GM12878 (cell line): ENCODE measurements around the gene TRPV6. TPM values are rescaled to one million over a fixed set of nuclear protein-coding genes. Genes with fewer than 3 reads are reported as not detected.

ENCODE experiments used
- ATAC-seq: fragments of 200-7000 bp; cut with Tn5 transposase; 3 replicates; pipeline ENCODE4 v1.9.1; 2020; ENCODE audit warnings: mild to moderate bottlenecking, moderate library complexity
- BruUV-seq: library from RNA; stranded (reverse); fragments of 400-500 nt; replicated peaks from 2 replicates; lab custom pipeline; 2021; lab: Mats Ljungman, UMichigan
- CTCF ChIA-PET: fragments of 300-600 bp; sonication (Branson Sonifier 250); formaldehyde crosslinking; extraction: SDS; loops from one replicate; lab custom pipeline; 2021; ENCODE audit warnings: inconsistent platforms; lab: Yijun Ruan, JAX
- POLR2A ChIA-PET: fragments of 350-600 bp; formaldehyde crosslinking; extraction: SDS; loops from one replicate; lab custom pipeline; 2021; ENCODE audit warnings: inconsistent platforms; lab: Charles Lee
- RAD21 ChIA-PET: fragments of 300-600 bp; sonication (Branson Sonifier 250); formaldehyde crosslinking; loops from one replicate; lab custom pipeline; 2023; ENCODE audit warnings: antibody characterized with exemption; ENCODE audit not compliant: unreplicated experiment; lab: Charles Lee
- SMC1A ChIA-PET: fragments of 300-600 bp; sonication (Branson Sonifier 250); formaldehyde crosslinking; loops from one replicate; lab custom pipeline; 2023; ENCODE audit not compliant: unreplicated experiment, uncharacterized antibody; lab: Charles Lee
- DNase-seq: peaks from one replicate; pipeline ENCODE4 v3.0.0-alpha.2; 2011; ENCODE audit warnings: low read depth, low spot score
- FAIRE-seq: peaks from 3 replicates; lab custom pipeline; 2011; peaks lifted over from hg19 to GRCh38; lab: Jason Lieb, UNC
- H2AFZ ChIP-seq: 2 replicates; pipeline ENCODE4 v1.6.0; 2011; ENCODE audit warnings: low read depth, low read length, control low read depth; ENCODE audit not compliant: control insufficient read depth
- H3K27ac ChIP-seq: 2 replicates; pipeline ENCODE4 v1.5.1; 2011; ENCODE audit warnings: control low read depth; ENCODE audit not compliant: control insufficient read depth, insufficient read depth
- H3K27me3 ChIP-seq, 2 experiments: replicated peaks in 1 of 2; 2 replicates each; pipeline versions ENCODE4 v1.6.0 to v1.6.1; 2011; ENCODE audit warnings: low read length in 1 of 2; ENCODE audit not compliant: control insufficient read depth in 2 of 2, insufficient read depth in 2 of 2
- H3K36me3 ChIP-seq, 2 experiments: 2 replicates each; pipeline ENCODE4 v1.5.1; 2011; ENCODE audit warnings: low read length in 1 of 2; ENCODE audit not compliant: control insufficient read depth in 2 of 2, insufficient read depth in 2 of 2
- H3K4me1 ChIP-seq: 2 replicates; pipeline ENCODE4 v1.6.1; 2011; ENCODE audit warnings: mild to moderate bottlenecking, low read length, moderate library complexity, mixed read lengths; ENCODE audit not compliant: control insufficient read depth, insufficient read depth
- H3K4me2 ChIP-seq: 2 replicates; pipeline ENCODE4 v1.6.0; 2011; ENCODE audit warnings: control low read depth; ENCODE audit not compliant: control insufficient read depth, insufficient read depth
- H3K4me3 ChIP-seq: fragments of 200-600 bp; sonication (generic); 2 replicates; pipeline ENCODE4 v1.5.1; 2016
- H3K79me2 ChIP-seq: 2 replicates; pipeline ENCODE4 v1.6.0; 2011; ENCODE audit warnings: low read length; ENCODE audit not compliant: control insufficient read depth, insufficient read depth
- H3K9ac ChIP-seq: 2 replicates; pipeline ENCODE4 v1.8.0; 2011; ENCODE audit warnings: low read length, control low read depth, mixed read lengths; ENCODE audit not compliant: control insufficient read depth, insufficient read depth
- H3K9me3 ChIP-seq: replicated peaks from 3 replicates; pipeline ENCODE4 v1.5.1; 2011; ENCODE audit warnings: mild to moderate bottlenecking, low read length; ENCODE audit not compliant: control insufficient read depth, insufficient read depth
- H4K20me1 ChIP-seq: 2 replicates; pipeline ENCODE4 v1.6.0; 2011; ENCODE audit not compliant: control insufficient read depth, insufficient read depth
- FOXM1 ChIP-seq: IDR thresholded peaks from 2 replicates; pipeline ENCODE4 v1.6.1; 2012; ENCODE audit warnings: low read depth, mild to moderate bottlenecking, inconsistent platforms, low read length, moderate library complexity
- GATAD2B ChIP-seq: fragments of 450-650 bp; conservative IDR thresholded peaks from 2 replicates; pipeline ENCODE4 v1.6.1; 2017; ENCODE audit warnings: low read depth, mild to moderate bottlenecking, moderate library complexity
- LARP7 ChIP-seq: fragments of 450-650 bp; IDR thresholded peaks from 2 replicates; pipeline ENCODE4 v1.6.1; 2017; ENCODE audit warnings: mild to moderate bottlenecking
- SUZ12 ChIP-seq: fragments of 200-600 bp; sonication (generic); IDR thresholded peaks from one replicate; pipeline ENCODE4 v1.6.1; 2018; ENCODE audit warnings: antibody characterized with exemption, mild to moderate bottlenecking; ENCODE audit not compliant: unreplicated experiment
- ZNF687 ChIP-seq: fragments of 450-650 bp; IDR thresholded peaks from 2 replicates; pipeline ENCODE4 v1.6.1; 2017; ENCODE audit warnings: mild to moderate bottlenecking, moderate library complexity
- WGBS: methylation state at CpG from one replicate; pipeline ENCODE4 v1.1.6; 2016; ENCODE audit warnings: low lambda C conversion rate; ENCODE audit not compliant: insufficient replicate concordance, insufficient coverage; ENCODE audit errors: missing lambda C conversion rate; 5-methylcytosine and 5-hydroxymethylcytosine counted together
- in situ Hi-C: fragments of 300-500 bp; cut with MboI; formaldehyde crosslinking; loops from 9 replicates; pipeline ENCODE4 v1.14.3; 2018; ENCODE audit warnings: mixed read lengths
- intact Hi-C: fragments of 100-400 bp; cut with micrococcal nuclease; formaldehyde crosslinking; loops from one replicate; pipeline ENCODE4 v1.14.2; 2022; ENCODE audit not compliant: unreplicated experiment
- polyA plus RNA-seq, 11 experiments: library from polyadenylated mRNA; depleted of rRNA in 4 of 11; unstranded in 6 of 11; stranded (reverse) in 5 of 11; fragments of >200 nt; fragmentation: Nextera tagmentation in 4 of 11; fragmentation: Illumina TruSeq in 1 of 11; extraction: Ambion mirVana in 4 of 11; extraction: Trizol in 1 of 11; gene quantifications; 1 replicate in 1 of 11; 2 replicates in 10 of 11; pipeline versions ENCODE4 v1.2.1 to v1.2.3, GENCODE V29; 2011 to 2016; ENCODE audit warnings: inconsistent platforms in 2 of 11, missing spikeins in 2 of 11, low read depth in 1 of 11
- total RNA-seq, 4 experiments: library from RNA; depleted of rRNA in 3 of 4; stranded (reverse); fragments of >200 nt in 3 of 4; fragmentation: Illumina TruSeq in 1 of 4; extraction: Trizol in 1 of 4; gene quantifications; 2 replicates each; pipeline versions ENCODE4 v1.2.1 to v1.2.3, GENCODE V29; 2013 to 2021
- TF ChIP-seq, protein P1 (sequence below): fragments of 450-650 bp; IDR thresholded peaks from 2 replicates; pipeline ENCODE4 v1.6.1; 2017; ENCODE audit warnings: antibody characterized with exemption, mild to moderate bottlenecking, moderate library complexity

The TRPV6 gene
- total and polyA plus RNA-seq, 10 of the 15 experiments (the other 5 are each of a cell fraction or from before 2014, with no cell fraction given) = not detected

- 7% methylated on average over 2 of the region's 2 CpGs for WGBS
- FAIRE-seq = no peak
Observed at GRCh38 chr7:142918901-142919300, 33.4 kb upstream of the TRPV6 start.

More at GRCh38 chr7:142918901-142919300, 33.4 kb upstream of the TRPV6 start:
- H3K79me2 ChIP-seq = no peaks in the 10 kb centered on the region
- SMC1A ChIA-PET = no interaction called here
- no peaks in the 10 kb centered on the region for H3K4me1 ChIP-seq
- POLR2A ChIA-PET = no interaction called here
- BruUV-seq = no TSS peak
- H3K9ac ChIP-seq = no peak overlapping the region
- ATAC-seq (no peak), DNase-seq (no peak)
- CTCF ChIA-PET = interaction anchor here (1.4 to 2.8 kb wide), 2 partner anchors 84 to 287 kb away, joined by 3 to 7 read pairs; no protein-coding TSS in a partner anchor
- no peak overlapping the region for H3K27ac ChIP-seq
- H3K4me2 ChIP-seq = no peak overlapping the region
- peaks cover 0 to 3% of the 10 kb centered on the region in 2 experiments; a peak in 2 of 4 replicates for H3K27me3 ChIP-seq
- H3K4me3 ChIP-seq = no peak overlapping the region
- RAD21 ChIA-PET = no interaction called here
- TF ChIP-seq FOXM1 (no peak), GATAD2B (no peak), LARP7 (no peak), SUZ12 (no peak), ZNF687 (no peak)
- TF ChIP-seq, protein P1, sequence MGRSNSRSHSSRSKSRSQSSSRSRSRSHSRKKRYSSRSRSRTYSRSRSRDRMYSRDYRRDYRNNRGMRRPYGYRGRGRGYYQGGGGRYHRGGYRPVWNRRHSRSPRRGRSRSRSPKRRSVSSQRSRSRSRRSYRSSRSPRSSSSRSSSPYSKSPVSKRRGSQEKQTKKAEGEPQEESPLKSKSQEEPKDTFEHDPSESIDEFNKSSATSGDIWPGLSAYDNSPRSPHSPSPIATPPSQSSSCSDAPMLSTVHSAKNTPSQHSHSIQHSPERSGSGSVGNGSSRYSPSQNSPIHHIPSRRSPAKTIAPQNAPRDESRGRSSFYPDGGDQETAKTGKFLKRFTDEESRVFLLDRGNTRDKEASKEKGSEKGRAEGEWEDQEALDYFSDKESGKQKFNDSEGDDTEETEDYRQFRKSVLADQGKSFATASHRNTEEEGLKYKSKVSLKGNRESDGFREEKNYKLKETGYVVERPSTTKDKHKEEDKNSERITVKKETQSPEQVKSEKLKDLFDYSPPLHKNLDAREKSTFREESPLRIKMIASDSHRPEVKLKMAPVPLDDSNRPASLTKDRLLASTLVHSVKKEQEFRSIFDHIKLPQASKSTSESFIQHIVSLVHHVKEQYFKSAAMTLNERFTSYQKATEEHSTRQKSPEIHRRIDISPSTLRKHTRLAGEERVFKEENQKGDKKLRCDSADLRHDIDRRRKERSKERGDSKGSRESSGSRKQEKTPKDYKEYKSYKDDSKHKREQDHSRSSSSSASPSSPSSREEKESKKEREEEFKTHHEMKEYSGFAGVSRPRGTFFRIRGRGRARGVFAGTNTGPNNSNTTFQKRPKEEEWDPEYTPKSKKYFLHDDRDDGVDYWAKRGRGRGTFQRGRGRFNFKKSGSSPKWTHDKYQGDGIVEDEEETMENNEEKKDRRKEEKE = no peak
- H2AFZ ChIP-seq = no peak overlapping the region
- no peaks in the 10 kb centered on the region for H4K20me1 ChIP-seq
- H3K36me3 ChIP-seq = no peaks in the 10 kb centered on the region
- H3K9me3 ChIP-seq = no peaks in the 10 kb centered on the region
- intact Hi-C loops (no loop called here), in situ Hi-C loops (no loop called here)
